GM19035 (cell line): ENCODE measurements around the gene PRX.
"Not testable (repeated sequence)": the region's sequence is repeated elsewhere in the genome, so short reads cannot be mapped to it uniquely, and the experiment has no call there.

Experiments
- ATAC-seq: cut with Tn5 transposase; IDR thresholded peaks from one replicate; pipeline ENCODE4 v1.9.1; 2021; ENCODE audit not compliant: unreplicated experiment

The PRX gene

DNA sequence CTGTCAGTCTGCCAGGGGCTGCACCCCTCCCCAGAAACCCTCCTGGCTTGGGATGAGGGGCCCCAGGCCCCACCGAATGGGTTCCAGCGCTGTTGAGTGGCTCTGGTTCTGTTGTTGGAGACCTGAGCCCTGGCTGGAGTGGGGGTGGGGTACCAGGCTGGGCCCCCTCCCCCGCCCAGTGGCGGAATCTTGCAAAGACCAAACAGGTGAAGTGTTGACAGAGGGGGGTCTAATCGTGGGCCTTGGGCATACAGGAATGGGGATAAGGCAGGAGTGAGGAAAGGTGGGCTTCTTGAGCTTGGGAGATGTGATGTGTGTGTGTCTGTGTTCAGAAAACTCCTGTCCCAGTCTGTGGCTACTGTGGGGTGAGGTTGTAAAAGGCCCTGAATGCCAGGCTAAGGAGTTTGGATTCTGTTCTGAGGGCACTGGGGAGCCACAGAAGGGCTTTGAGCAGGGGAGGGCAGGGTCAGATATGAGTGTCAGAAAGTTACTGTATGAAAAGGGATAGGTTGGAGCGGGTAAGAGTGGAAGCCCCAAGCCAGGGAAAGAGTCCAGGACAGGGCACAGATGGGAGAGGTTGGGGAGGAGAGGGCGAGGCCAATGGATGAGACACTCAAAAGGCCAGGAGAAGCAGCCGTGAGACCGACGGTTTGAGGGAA is 23.0 kb downstream of the PRX start, which contains the start of gene HIPK4:
HIPK4 (minus strand) TSS at position 98 of the 659 bp plus-strand sequence. CDS start 279 bp downstream, outside the sequence.
- ATAC-seq = no peak

DNA sequence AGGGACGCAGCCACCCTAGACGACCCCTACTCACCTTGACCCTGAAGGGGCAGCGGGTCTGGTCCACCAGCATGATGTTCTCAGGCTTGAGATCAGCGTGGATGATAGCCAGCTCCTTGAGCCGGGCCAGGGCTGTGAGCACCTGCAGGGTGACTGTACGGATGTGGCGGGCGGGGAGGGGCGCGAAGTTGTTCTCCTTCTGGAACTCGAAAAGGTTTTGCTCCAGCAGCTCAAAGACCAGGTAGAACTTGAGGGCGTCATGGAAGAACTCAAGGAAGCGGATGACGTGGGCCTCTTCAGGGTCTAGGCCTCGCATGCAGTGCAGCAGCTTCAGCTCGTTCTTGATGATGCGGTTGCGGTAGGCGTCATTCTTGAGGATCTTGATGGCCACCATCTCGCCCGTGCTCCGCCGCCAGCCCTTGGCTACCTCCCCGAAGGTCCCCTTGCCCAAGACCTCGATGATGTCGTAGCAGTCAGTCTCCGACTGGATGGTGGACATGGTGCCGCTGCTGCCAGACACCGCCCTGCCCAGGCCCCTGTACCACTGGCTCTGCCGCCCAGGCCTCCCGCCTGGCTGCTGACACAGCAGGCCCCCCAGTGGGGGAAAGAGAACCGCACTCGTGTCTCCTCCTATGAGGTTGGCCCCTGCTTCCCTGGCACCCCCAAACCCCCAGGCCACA is 23.6 kb downstream of the PRX start:
- no peak for ATAC-seq

DNA sequence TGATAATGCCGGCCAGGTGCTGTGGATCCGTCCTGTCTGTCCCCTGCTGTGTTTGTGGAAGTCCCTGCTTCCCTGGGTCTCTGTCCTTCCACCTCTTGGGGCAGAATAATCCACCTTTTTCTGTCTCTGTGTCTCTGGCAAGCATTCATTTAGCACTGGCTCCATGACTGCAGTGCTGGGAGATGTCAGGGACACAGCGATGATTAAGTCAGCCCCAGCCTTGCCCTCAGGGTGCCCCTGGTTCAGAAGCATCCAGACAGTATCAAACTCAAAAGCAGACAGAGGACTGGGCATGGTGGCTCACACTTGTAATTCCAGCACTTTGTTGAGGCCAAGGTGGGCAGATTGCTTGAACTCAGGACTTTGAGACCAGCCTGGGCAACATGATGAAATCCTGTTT is 24.7 kb downstream of the PRX start:
- ATAC-seq = no peak

DNA sequence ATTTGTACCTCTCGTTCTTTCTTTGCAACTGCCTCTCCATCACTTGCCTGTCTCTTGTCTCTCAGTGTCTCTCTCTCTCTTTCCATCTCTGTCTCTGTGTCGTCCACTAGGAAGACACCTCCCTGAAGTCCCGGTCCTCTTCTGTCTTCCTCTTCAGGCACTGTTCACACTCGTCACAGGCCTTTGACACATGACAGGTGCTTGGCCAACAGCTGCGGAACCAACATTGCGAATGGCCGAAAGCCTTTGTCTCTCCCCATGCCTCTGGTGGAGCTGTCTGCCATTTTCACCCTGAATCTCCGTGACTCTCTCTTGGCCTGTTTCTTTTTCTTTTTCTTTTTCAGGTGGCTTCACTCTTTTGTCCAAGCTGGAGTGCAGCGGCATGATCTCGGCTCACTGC is 26.0 kb downstream of the PRX start:
- no peak for ATAC-seq

DNA sequence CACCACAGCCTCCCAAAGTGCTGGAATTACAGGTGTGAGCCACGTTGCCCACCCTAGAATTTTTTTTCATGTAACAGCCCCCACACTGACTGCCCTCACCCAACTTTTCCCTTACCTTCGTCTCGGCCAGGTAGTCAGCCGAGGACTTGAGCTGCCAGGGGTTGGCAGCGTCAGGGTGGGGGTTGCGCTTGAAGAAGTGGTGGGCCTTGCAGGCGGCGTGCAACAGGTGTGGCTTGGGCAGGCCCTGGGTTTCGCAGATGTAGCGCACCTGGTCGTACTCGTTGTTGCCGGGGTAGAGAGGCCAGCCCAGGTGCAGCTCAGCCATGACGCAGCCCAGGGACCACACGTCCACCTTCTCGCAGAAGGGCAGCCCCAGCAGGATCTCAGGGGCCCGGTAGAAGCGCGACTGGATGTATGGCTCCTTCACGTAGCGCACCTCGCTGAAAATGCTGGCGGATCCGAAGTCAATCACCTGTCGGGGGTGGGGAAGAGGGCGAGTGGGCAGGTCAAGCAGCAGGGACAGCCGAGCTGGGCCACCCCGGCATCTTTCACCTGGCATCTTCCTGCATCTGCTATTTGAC is 29.4 kb downstream of the PRX start:
- no peak for ATAC-seq

DNA sequence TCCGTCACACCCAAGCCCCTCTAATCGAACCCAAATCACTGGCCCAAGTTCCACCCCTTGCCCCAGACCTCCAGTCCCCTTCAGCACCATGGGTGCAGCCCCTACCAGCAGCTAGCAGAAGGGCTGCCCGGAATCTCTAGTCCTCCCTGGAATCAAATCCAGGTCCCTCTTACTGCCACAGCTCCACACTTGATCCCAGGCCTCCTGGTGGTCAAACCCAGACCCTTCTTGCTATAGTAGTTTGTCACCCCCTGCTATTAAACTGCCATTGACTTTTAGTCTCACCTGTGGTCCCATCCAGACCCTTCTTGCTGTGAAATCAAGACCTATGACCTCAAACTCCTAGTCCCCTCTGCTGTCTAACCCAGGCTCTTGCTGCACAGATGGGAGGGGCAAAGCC is 31.9 kb downstream of the PRX start:
- ATAC-seq = no peak

DNA sequence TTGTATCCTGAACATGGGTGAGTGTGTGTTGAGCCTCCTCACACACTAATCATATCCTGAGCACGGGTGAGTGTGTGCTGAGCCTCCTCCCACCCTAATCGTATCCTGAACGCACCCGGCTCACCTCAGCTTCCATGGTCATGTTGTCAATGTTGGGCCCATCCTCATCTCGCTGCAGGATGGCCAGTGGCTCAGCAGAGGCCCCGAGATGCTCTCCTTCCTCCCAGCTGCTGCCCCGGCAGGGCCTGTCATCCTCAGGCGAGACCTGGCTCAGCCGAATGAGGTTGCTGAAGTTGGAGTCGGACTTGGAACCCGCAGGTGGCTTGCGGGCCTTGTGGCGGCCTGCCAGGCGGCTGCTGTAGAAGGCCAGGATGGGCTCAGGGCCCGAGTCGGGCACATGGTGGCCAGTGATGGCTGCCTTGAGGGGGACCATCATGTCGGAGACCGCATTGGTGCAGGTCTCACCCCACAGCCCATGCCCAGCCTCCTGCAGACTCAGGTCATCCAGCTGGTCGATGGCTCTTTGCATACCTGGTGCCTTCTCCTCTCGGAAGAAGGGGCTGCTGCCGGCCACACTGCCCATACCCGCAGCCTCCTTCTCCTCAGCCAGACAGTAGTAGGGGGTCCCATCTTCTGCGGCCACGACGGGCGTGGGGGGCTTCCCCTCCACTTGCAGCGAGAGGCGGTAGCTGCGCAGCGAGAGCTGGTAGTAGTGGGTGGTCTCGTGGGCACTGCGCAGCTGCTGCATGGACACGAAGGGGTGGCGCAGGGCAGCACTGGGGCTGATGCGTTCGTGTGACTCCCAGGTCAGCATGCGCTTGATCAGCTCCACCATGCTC is 32.8 kb downstream of the PRX start:
- no peak for ATAC-seq

DNA sequence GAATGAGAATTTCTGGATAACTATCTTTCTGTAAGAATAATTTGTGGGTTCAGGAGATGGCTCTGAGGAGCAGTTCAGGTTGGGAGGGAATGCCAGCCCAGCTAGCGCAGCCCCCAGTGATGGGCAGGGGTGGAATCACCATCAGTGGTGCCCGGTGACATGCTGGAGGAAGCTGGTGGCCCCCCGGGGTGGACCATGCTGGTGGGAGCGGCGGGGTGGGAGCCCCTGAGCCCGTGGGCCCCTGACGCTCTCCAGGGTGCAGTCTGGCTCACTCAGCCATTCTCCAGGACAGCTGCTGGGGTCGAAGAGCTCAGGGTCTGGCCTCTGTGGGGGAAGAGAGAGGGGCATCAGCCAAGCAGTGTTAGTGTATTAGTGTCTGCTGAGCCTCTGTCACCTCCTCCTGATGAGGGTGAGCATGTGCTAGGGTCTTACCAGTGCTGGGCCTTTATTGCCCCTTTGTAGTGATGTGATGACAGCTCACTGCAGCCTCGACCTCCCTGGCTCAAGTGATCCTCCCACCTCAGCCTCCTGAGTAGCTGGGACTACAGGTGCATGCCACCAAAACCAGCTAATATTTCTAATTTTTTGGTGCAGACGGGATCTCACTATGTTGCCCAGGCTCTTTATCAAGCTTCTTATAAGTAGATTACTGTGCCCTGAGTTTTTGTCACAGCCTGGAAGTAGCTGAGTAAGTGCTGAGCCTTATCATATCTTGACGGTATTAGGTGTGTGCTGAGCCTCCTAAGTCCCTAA is 33.6 kb downstream of the PRX start:
- no peak for ATAC-seq

DNA sequence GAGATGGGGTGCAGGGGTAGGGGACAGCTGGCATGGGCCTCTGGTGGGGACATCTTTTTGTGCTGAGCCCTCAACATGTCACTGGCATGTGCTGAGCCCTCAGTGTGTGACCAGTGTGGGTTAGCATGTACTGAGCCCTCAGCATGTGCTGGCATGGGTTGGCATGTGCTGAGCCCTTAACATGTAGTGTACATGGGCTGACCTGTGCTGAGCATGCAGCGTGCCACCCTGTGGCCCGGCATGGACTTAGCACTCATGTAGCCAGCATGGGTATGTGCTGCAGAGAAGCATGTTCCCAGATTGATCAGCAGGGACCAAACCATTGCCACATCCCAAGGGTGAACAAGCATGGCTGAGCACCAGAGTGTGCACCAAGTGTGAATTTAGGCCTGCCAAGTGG is 34.7 kb downstream of the PRX start:
- no peak for ATAC-seq

DNA sequence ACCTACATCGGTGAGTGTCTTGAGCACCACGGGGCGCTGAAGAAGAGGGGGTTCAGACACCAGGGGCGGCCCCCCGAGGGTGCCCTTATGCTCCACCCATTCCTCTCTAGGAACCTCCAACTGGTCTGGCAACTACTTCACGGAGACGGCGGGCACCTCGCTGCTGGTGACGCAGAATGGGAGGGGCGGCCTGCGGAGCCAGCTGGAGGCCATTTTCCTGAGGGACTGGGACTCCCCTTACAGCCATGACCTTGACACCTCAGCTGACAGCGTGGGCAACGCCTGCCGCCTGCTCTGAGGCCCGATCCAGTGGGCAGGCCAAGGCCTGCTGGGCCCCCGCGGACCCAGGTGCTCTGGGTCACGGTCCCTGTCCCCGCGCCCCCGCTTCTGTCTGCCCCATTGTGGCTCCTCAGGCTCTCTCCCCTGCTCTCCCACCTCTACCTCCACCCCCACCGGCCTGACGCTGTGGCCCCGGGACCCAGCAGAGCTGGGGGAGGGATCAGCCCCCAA is 35.2 kb downstream of the PRX start:
- no peak for ATAC-seq

DNA sequence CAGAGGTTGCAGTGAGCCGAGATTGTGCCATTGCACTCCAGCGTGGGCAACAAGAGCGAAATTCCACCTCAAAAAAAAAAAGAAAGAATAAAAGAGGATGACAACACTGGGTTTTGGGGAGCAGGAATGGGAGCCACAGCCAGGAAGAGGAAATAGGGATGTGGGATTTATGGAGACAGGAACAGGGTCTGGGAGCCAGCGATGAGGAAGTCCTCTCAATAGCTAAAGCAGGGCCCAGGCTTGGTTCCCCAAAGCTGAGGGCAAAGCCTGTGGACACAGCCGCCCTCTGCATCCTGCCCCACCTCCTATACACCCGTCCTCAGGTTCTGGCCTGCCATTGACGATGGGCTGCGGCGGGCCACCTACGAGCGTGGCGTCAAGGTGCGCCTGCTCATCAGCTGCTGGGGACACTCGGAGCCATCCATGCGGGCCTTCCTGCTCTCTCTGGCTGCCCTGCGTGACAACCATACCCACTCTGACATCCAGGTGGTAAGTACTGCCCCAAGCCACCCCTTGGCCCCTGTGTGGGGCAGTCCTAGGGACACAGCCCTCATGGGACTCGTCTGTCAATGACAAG is 36.8 kb downstream of the PRX start:
- ATAC-seq = no peak

DNA sequence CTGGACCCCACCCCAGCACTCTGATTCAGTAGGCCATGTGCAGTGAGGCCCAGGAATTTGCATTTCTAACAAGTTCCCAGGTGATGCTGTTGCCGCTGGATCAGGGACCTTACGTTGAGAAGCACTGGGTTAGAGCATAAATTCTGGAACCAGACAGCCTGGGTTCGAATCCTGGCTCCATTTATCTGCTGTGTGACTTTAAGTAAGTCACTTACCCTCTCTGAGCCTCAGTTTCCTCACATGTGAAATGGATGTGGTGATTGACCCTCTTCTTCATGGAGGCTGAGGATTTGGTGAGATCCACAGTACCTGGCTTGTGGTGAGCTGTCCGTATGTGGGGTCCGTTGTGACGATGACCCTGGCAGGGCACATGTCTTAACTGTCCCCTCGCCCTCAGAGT is 39.1 kb downstream of the PRX start:
- no peak for ATAC-seq

DNA sequence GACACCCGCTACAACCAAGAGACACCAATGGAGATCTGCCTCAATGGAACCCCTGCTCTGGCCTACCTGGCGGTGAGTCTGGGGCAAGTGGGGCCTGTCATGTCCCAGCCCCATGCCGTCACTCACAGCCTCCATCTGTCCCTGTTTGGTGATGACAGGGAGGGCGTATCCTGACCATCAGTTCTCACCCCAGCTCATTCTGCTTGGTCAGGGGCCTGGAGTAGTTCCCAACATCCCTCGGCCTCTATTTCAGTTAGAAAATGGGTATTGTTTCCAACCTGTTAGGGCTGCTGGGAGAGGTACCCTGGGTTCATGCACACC is 41.4 kb downstream of the PRX start:
- no peak for ATAC-seq

DNA sequence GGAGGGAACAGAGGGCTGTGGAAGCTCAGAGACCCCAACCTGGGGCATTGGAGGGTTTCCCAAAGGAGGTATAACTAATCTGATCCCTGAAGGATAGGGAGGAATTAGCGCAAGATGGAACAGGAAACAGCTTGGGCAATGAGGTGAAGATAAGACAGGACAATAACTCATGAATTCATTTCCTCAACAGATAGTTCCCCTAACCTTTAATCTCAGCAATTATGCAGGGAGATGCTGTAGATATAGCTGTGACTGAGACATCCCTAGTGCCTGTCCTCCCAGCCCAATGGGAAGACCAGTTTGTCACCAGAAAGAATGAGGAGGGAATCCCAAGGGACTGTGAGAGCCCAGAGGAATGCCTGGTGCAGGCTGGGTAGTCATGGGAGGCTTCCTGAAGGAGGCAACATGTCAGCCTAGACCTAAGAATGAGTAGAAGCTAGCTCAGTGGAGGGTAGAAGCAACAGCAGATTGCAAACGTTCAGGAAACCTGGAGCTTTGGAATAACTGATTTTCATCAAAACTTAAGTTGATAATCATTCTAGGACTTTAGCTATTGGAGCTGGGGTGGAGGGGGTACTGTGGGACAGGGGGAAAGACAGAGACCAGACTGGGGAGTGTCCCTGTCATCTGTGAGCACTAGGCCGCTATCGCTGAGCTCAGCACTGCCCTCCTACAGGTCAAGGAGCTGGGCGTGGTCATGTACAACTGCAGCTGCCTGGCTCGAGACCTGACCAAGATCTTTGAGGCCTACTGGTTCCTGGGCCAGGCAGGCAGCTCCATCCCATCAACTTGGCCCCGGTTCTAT is 42.0 kb downstream of the PRX start:
- ATAC-seq = no peak

DNA sequence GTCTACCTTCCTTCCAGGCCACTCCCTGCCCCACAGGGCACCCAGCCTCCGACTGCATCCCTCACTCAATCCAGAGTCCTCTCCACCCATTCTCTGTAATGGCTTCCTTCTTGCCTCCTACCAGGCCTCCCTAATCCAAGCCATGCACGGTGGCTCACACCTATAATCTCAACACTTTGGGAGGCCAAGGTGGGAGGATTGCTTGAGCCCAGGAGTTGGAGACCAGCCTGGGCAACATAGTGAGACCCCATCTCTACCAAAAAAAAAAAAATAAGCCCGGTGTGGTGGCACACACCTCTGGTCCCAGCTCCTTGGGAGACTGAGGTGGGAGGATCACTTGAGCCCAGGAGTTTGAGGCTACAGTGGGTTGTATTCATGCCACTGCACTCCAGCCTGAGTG is 42.9 kb downstream of the PRX start:
- not testable (repeated sequence) for ATAC-seq

DNA sequence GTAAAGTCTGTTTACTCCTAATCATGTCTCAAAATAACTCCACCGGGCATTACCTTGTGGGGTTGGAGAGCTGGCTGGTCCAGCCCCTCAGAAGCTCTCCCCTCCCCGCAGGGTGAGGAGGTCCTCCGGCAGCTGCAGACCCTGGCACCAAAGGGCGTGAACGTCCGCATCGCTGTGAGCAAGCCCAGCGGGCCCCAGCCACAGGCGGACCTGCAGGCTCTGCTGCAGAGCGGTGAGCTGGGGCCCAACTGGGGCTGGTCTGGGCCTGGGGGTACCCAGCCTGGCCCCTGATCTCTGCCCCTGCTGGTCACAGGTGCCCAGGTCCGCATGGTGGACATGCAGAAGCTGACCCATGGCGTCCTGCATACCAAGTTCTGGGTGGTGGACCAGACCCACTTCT is 43.4 kb downstream of the PRX start:
- ATAC-seq = no peak

DNA sequence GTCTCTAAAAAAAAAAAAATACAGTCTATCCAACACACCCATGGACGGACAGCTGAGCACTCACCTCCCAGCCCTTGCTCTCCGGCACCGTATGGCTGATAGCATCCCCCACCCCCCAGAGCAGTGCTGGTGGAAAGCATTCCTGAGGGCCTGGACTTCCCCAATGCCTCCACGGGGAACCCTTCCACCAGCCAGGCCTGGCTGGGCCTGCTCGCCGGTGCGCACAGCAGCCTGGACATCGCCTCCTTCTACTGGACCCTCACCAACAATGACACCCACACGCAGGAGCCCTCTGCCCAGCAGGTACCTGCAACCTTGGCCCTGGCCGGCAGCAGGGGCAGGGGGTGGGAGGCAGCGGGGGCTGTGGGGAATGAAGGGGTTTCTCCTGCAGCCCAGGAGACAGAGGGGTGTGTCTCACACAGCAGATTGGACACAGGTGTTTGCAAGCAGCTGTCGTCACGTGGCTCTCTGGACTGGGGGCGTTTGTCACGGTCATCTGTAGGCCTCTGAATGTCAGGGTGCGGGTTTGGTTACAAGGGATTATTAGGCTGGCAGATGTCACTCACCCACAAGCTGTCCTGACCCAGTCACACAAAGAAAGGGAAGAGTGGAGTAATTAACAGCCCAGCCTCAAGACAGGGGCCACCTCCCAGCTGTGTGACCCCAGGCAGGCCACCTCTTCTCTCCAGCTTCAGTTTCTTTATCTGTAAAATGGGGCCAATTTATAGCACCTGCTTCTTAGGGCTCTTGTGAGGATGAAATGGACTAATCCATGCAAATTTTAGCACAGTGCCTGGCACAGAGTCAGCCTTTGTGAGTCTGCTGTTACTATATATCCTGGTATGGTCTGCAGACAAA is 45.4 kb downstream of the PRX start:
- no peak for ATAC-seq

DNA sequence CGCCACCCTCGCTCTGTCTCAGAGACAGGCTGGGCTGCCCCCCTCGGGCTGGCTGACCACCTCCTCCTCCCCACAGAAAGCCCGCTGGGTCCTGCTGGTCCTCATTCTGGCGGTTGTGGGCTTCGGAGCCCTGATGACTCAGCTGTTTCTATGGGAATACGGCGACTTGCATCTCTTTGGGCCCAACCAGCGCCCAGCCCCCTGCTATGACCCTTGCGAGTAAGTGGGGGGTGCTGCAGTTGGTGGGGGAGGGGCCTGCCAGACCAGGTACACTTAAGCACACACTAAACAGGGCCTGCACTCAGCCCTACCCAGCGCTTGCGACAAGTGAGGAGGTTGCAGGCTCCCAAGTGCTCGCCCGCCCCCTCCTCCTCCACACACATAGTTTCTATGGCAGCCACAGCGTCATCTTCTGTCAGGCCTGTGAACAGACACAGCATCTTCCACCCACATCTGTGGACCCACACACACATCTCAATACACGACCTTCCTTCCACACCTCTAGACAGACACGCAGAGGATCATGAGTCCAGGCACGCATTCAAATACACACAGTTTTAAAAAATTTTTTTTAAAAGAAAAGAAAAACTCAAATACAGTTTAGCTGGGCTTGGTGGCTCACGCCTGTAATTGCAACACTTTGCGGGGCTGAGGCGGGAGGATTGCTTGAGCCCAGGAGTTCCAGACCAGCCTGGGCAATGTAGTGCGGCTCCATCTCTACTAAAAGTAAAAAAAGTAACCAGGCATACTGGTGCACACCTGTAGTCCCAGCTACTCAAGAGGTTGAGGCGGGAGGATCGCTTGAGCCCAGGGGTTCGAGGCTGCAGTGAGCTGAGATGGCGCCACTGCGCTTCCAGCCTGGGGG is 46.2 kb downstream of the PRX start:
- ATAC-seq = no peak
